AG04449 (cell line): Measurements from ENCODE around the gene LHX6.

ENCODE experiments used
- CTCF ChIA-PET: fragments of 350-600 bp; formaldehyde crosslinking; extraction: SDS; loops from one replicate; lab custom pipeline; 2021; ENCODE audit warnings: antibody characterized with exemption; lab: Yijun Ruan, JAX
- POLR2A ChIA-PET: fragments of 400-600, 350-600 bp; formaldehyde crosslinking; extraction: SDS; loops from one replicate; lab custom pipeline; 2020; ENCODE audit warnings: antibody characterized with exemption, inconsistent platforms; lab: Yijun Ruan, JAX
- DNase-seq: peaks from one replicate; pipeline ENCODE4 v3.0.0-alpha.2; 2010; ENCODE audit warnings: low read depth, low spot score
- H3K4me3 ChIP-seq: 2 replicates; pipeline ENCODE4 v1.5.1; 2011; ENCODE audit warnings: low read depth, mild to moderate bottlenecking, control low read depth, low read length
- CTCF ChIP-seq: IDR thresholded peaks from one replicate; pipeline ENCODE4 v1.5.1; 2011; ENCODE audit warnings: mild to moderate bottlenecking, moderate library complexity, low read length, control low read depth, inconsistent platforms; ENCODE audit not compliant: insufficient read depth; ENCODE audit errors: missing control alignments

LHX6 gene

GRCh38 chr9:122223435-122223834 lies 5.3 kb downstream of the LHX6 start:
- no peak for DNase-seq
- no peak overlapping the region for H3K4me3 ChIP-seq
- no peak for TF ChIP-seq CTCF
- ChIA-PET CTCF (interaction anchor here (1.2 kb wide), 1 partner anchor 127 kb away, joined by 3 read pairs; no protein-coding TSS in a partner anchor), POLR2A (no interaction called here)

DNA sequence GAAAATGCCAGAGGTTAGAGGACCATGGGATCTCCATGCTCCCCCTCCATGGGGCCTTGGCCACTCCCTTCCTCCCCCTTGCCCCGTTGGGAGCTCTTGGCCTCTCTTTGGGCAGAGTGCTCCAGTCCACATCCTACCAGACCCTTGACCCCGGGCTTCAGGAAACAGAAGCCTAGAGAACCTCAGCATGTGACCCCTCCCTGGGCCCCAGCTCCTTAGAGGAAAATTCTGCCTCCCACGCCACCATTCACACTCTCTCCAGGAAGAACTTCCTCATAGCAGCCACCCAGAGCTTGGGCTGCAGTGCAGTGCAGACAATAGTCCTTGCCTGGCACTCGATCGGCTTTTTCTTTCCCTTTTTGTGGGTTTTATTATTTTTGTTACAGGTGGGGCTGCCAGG lies 6.0 kb downstream of the LHX6 start:
- DNase-seq = no peak
- no peak for TF ChIP-seq CTCF
- no peak overlapping the region for H3K4me3 ChIP-seq
- CTCF ChIA-PET = interaction anchor here (0.9 to 1.2 kb wide), 2 partner anchors 96 to 128 kb away, joined by 3 read pairs; no protein-coding TSS in a partner anchor
- POLR2A ChIA-PET = no interaction called here

- ChIA-PET POLR2A (no interaction called here), CTCF (no interaction called here)
- no peak for TF ChIP-seq CTCF
- H3K4me3 ChIP-seq = no peak overlapping the region
- no peak for DNase-seq
Observed at GRCh38 chr9:122221183-122221811, 7.5 kb downstream of the LHX6 start.

DNA sequence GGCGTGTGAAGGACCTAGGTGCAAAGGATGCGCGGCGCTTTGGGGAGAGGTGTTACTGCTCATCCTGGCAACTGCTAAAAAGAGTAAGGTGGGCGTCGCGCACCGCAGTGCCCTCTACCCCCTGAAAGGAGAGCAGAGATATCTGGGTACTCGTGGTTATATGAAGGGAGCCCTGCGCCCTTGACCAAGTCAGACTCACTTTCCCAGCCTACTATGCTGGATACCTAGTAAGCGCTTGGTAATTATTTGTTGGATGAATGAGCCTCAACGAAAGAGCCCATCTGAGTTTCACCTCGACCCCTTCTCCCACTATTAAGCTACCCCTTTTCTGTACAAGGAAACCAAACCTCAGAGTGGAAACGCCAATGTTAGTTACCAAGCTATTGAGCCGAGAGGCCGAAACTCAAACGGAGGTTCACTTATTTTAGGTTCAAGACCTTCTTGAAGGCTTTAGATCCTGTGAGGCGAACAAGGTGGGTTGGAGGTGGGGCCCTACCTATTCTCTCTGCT lies 8.0 kb downstream of the LHX6 start:
- CTCF ChIA-PET = no interaction called here
- no peak for TF ChIP-seq CTCF
- DNase-seq = no peak
- POLR2A ChIA-PET = no interaction called here
- H3K4me3 ChIP-seq = no peak overlapping the region

- DNase-seq = no peak
- CTCF ChIA-PET = no interaction called here
- H3K4me3 ChIP-seq = no peak overlapping the region
- TF ChIP-seq CTCF = no peak
- POLR2A ChIA-PET = no interaction called here
Observed at GRCh38 chr9:122219856-122220672, 8.7 kb downstream of the LHX6 start.
